Vagina (tissue), 2 donors: ENCODE results near the gene FHDC1. TPM values are rescaled to one million over a fixed set of nuclear protein-coding genes. Genes with fewer than 3 reads are reported as not detected.

ENCODE experiments used
- DNase-seq, 2 donors: peaks; one replicate each; pipeline ENCODE4 v3.0.0-alpha.2; 2017; ENCODE audit errors: extremely low spot score in 2 of 2
- H3K27ac ChIP-seq: fragments of 200-600 bp; sonication (generic); one replicate; pipeline ENCODE4 v1.5.1; 2019
- H3K27me3 ChIP-seq: fragments of 200-600 bp; sonication (generic); one replicate; pipeline ENCODE4 v1.5.1; 2019
- H3K36me3 ChIP-seq, 2 donors: fragments of 200-600 bp; sonication (generic); one replicate each; pipeline ENCODE4 v1.5.1; 2017 to 2019
- H3K4me1 ChIP-seq: fragments of 200-600 bp; sonication (generic); one replicate; pipeline ENCODE4 v1.5.1; 2019
- H3K4me3 ChIP-seq, 2 donors: fragments of 200-600 bp; sonication (generic); 1 replicate in 1 of 2; 2 replicates in 1 of 2; pipeline ENCODE4 v1.5.1; 2016 to 2019
- H3K9me3 ChIP-seq: fragments of 200-600 bp; sonication (generic); one replicate; pipeline ENCODE4 v1.5.1; 2019
- CTCF ChIP-seq, 3 experiments: fragments of 450-650 bp in 2 of 3; fragments of 200-600 bp in 1 of 3; sonication (generic) in 1 of 3; IDR thresholded peaks; one replicate each; pipeline ENCODE4 v1.5.1; 2017 to 2019; ENCODE audit warnings: antibody characterized with exemption in 3 of 3, mild to moderate bottlenecking in 2 of 3, moderate library complexity in 2 of 3
- POLR2A ChIP-seq, 2 donors: fragments of 450-650 bp; IDR thresholded peaks; one replicate each; pipeline ENCODE4 v1.6.1; 2017; ENCODE audit warnings: antibody characterized with exemption in 2 of 2, mild to moderate bottlenecking in 2 of 2, moderate library complexity in 2 of 2
- POLR2AphosphoS5 ChIP-seq, 2 donors: sonication (generic); formaldehyde crosslinking; IDR thresholded peaks; one replicate each; pipeline ENCODE4 v1.9.0; 2017; ENCODE audit warnings: antibody characterized with exemption in 2 of 2, mild to moderate bottlenecking in 2 of 2, low read depth in 1 of 2; ENCODE audit not compliant: insufficient read depth in 1 of 2
- intact Hi-C: fragments of 100-400 bp; cut with DNase I; formaldehyde crosslinking; loops from one replicate; pipeline ENCODE4 v1.15.1; 2023
- total RNA-seq: library from RNA; depleted of rRNA; stranded (reverse); fragments of >200 nt; gene quantifications from one replicate; pipeline ENCODE4 v1.2.3, GENCODE V29; 2016

FHDC1 gene
- total RNA-seq, 1 donor from 2014 or later: 6.4 TPM

- H3K36me3 ChIP-seq: no peaks in the 10 kb centered on the region
- no peaks in the 10 kb centered on the region for H3K27me3 ChIP-seq
- no peak for DNase-seq
- intact Hi-C loops: no loop called here
- H3K4me1 ChIP-seq: no peaks in the 10 kb centered on the region
- TF ChIP-seq CTCF (IDR thresholded peaks at IDR 0.05): no peak
- no peak for TF ChIP-seq POLR2AphosphoS5 (IDR thresholded peaks at IDR 0.05; ENCODE audit: insufficient read depth in 1 of 2, low read depth in 1 of 2)
- no peak for TF ChIP-seq POLR2A (IDR thresholded peaks at IDR 0.05)
- no peak overlapping the region for H3K27ac ChIP-seq
- no peak overlapping the region for H3K4me3 ChIP-seq
- no peaks in the 10 kb centered on the region for H3K9me3 ChIP-seq
These were observed 6.2 kb upstream of the FHDC1 start for GRCh38 chr4:152929888-152930287.

GRCh38 chr4:152935143-152935542 lies 980 bp upstream of the FHDC1 start:
- Histone ChIP-seq H3K4me1 (peaks cover 28% of the 10 kb centered on the region), H3K27me3 (no peaks in the 10 kb centered on the region), H3K4me3 (peak overlapping the region in 1 of 2 donors; percentile 79), H3K9me3 (no peaks in the 10 kb centered on the region), H3K27ac (peak overlapping the region; percentile 75), H3K36me3 (no peaks in the 10 kb centered on the region)
- intact Hi-C loops: no loop called here
- TF ChIP-seq CTCF (IDR thresholded peaks at IDR 0.05): no peak
- TF ChIP-seq POLR2AphosphoS5 (IDR thresholded peaks at IDR 0.05; ENCODE audit: insufficient read depth in 1 of 2, low read depth in 1 of 2): no peak
- TF ChIP-seq POLR2A (IDR thresholded peaks at IDR 0.05): no peak
- DNase-seq: no peak

- Histone ChIP-seq H3K4me3 (peak overlapping the region; percentile 79 to 86), H3K4me1 (peaks cover 28% of the 10 kb centered on the region), H3K9me3 (no peaks in the 10 kb centered on the region), H3K27me3 (no peaks in the 10 kb centered on the region), H3K36me3 (no peaks in the 10 kb centered on the region), H3K27ac (peak overlapping the region; percentile 75)
- TF ChIP-seq CTCF (IDR thresholded peaks at IDR 0.05) (no peak), POLR2AphosphoS5 (IDR thresholded peaks at IDR 0.05; ENCODE audit: insufficient read depth in 1 of 2, low read depth in 1 of 2) (no peak), POLR2A (IDR thresholded peaks at IDR 0.05) (no peak)
- intact Hi-C loops: no loop called here
- no peak for DNase-seq
These were observed 568 bp downstream of the FHDC1 start for GRCh38 chr4:152936446-152937335.

- TF ChIP-seq POLR2A (IDR thresholded peaks at IDR 0.05) (no peak), CTCF (IDR thresholded peaks at IDR 0.05) (no peak), POLR2AphosphoS5 (IDR thresholded peaks at IDR 0.05; ENCODE audit: insufficient read depth in 1 of 2, low read depth in 1 of 2) (no peak)
- no peak for DNase-seq
- no peaks in the 10 kb centered on the region for H3K9me3 ChIP-seq
- peak overlapping the region; percentile 75 for H3K27ac ChIP-seq
- H3K4me1 ChIP-seq: peaks cover 28% of the 10 kb centered on the region
- H3K36me3 ChIP-seq: no peaks in the 10 kb centered on the region
- peak overlapping the region; percentile 79 to 86 for H3K4me3 ChIP-seq
- intact Hi-C loops: no loop called here
- H3K27me3 ChIP-seq: no peaks in the 10 kb centered on the region
These were observed 1.5 kb downstream of the FHDC1 start for GRCh38 chr4:152937336-152938236.
